SK-N-SH (cell line): ENCODE data around the gene CACUL1. TPM values are rescaled to one million over a fixed set of nuclear protein-coding genes. Genes with fewer than 3 reads are reported as not detected.

Experiments used
- CTCF ChIA-PET: fragments of 300-600, 350-600 bp; formaldehyde crosslinking; extraction: SDS; loops from one replicate; lab custom pipeline; 2021; lab: Yijun Ruan, JAX
- POLR2A ChIA-PET: fragments of 350-600 bp; sonication (Branson Sonifier 250); formaldehyde crosslinking; extraction: SDS; loops from one replicate; lab custom pipeline; 2020; ENCODE audit warnings: antibody characterized with exemption, inconsistent platforms; lab: Yijun Ruan, JAX
- DNase-seq: peaks from one replicate; pipeline ENCODE4 v3.0.0; 2012
- H2AFZ ChIP-seq: fragments of 200-600 bp; sonication (generic); 2 replicates; pipeline ENCODE4 v1.8.1; 2016; ENCODE audit warnings: antibody characterized with exemption, mild to moderate bottlenecking, low read depth
- H3F3A ChIP-seq: fragments of 200-600 bp; sonication (generic); replicated peaks from 2 replicates; pipeline ENCODE3; 2016; ENCODE audit warnings: antibody characterized with exemption, mild to moderate bottlenecking; ENCODE audit not compliant: insufficient read depth
- H3K27ac ChIP-seq, 2 experiments: fragments of 200-500 bp in 1 of 2; fragments of 200-600 bp in 1 of 2; sonication (Bioruptor generic) in 1 of 2; sonication (generic), shearing (Covaris generic) in 1 of 2; 2 replicates each; pipeline versions ENCODE4 v1.5.1 to v1.6.1; 2014 to 2016; ENCODE audit warnings: low read depth in 2 of 2, inconsistent platforms in 1 of 2, low read length in 1 of 2, mild to moderate bottlenecking in 1 of 2, mixed read lengths in 1 of 2
- H3K27me3 ChIP-seq: fragments of 200-600 bp; sonication (generic), shearing (Covaris generic); 2 replicates; pipeline ENCODE4 v1.6.1; 2016; ENCODE audit warnings: mixed run types; ENCODE audit not compliant: insufficient read depth
- H3K36me3 ChIP-seq, 2 experiments: fragments of 200-500 bp in 1 of 2; fragments of 200-600 bp in 1 of 2; sonication (Bioruptor generic) in 1 of 2; sonication (generic) in 1 of 2; replicated peaks in 1 of 2; 2 replicates each; pipeline versions ENCODE3 to v1.5.1; 2014 to 2016; ENCODE audit warnings: low read length in 1 of 2, mild to moderate bottlenecking in 1 of 2; ENCODE audit not compliant: insufficient read depth in 2 of 2, control insufficient read depth in 1 of 2
- H3K4me1 ChIP-seq, 2 experiments: fragments of 200-500 bp in 1 of 2; fragments of 200-600 bp in 1 of 2; sonication (Bioruptor generic) in 1 of 2; sonication (generic), shearing (Covaris generic) in 1 of 2; 2 replicates each; pipeline versions ENCODE4 v1.5.1 to v1.6.1; 2014 to 2016; ENCODE audit warnings: low read depth in 1 of 2, low read length in 1 of 2, mixed run types in 1 of 2; ENCODE audit not compliant: insufficient read depth in 2 of 2, control insufficient read depth in 1 of 2
- H3K4me2 ChIP-seq: fragments of 200-600 bp; sonication (generic), shearing (Covaris generic); 2 replicates; pipeline ENCODE4 v1.6.1; 2017; ENCODE audit warnings: mixed run types
- H3K4me3 ChIP-seq, 2 experiments: fragments of 200-500 bp in 1 of 2; fragments of 200-600 bp in 1 of 2; sonication (Bioruptor generic) in 1 of 2; sonication (generic), shearing (Covaris generic) in 1 of 2; 2 replicates each; pipeline versions ENCODE4 v1.5.1 to v1.8.1; 2014 to 2016; ENCODE audit warnings: low read depth in 2 of 2, inconsistent platforms in 1 of 2, low read length in 1 of 2, mild to moderate bottlenecking in 1 of 2, mixed read lengths in 1 of 2, moderate library complexity in 1 of 2
- H3K79me2 ChIP-seq: fragments of 200-600 bp; sonication (generic); 2 replicates; pipeline ENCODE4 v1.8.1; 2017; ENCODE audit warnings: mild to moderate bottlenecking; ENCODE audit not compliant: insufficient read depth
- H3K9ac ChIP-seq: fragments of 200-600 bp; sonication (generic); 2 replicates; pipeline ENCODE4 v1.6.1; 2017; ENCODE audit warnings: mixed run types
- H3K9me2 ChIP-seq: fragments of 200-600 bp; sonication (generic); 2 replicates; pipeline ENCODE4 v1.6.1; 2017; ENCODE audit warnings: mixed run types
- H3K9me3 ChIP-seq: fragments of 200-600 bp; sonication (generic); 2 replicates; pipeline ENCODE4 v1.6.1; 2017; ENCODE audit warnings: mixed run types, mild to moderate bottlenecking, moderate library complexity
- H4K20me1 ChIP-seq: fragments of 200-600 bp; sonication (generic); 2 replicates; pipeline ENCODE4 v1.6.1; 2017; ENCODE audit warnings: mild to moderate bottlenecking, mixed run types; ENCODE audit not compliant: insufficient read depth
- ELF1 ChIP-seq: IDR thresholded peaks from 2 replicates; pipeline ENCODE4 v1.4.0; 2012
- EZH2phosphoT487 ChIP-seq: fragments of 200-600 bp; sonication (generic); IDR thresholded peaks from 2 replicates; pipeline ENCODE4 v1.6.1; 2017; ENCODE audit warnings: low read depth, mixed run types, mild to moderate bottlenecking, antibody characterized with exemption, moderate library complexity, borderline replicate concordance
- JUND ChIP-seq: IDR thresholded peaks from 2 replicates; pipeline ENCODE4 v1.4.0; 2012
- MAX ChIP-seq: IDR thresholded peaks from 2 replicates; pipeline ENCODE4 v1.4.0; 2012; ENCODE audit warnings: low read depth
- MXI1 ChIP-seq: IDR thresholded peaks from 2 replicates; pipeline ENCODE4 v1.6.1; 2012; ENCODE audit warnings: mild to moderate bottlenecking, low read depth, low read length, improper control_type of control experiment
- RCOR1 ChIP-seq: fragments of 150-350 bp; IDR thresholded peaks from 2 replicates; pipeline ENCODE4 v1.6.1; 2017; ENCODE audit warnings: antibody characterized with exemption, low read length
- REST ChIP-seq: IDR thresholded peaks from 2 replicates; pipeline ENCODE4 v1.6.1; 2012; ENCODE audit warnings: mild to moderate bottlenecking, low read depth, low read length, moderate library complexity
- TAF1 ChIP-seq: IDR thresholded peaks from 2 replicates; pipeline ENCODE4 v1.6.1; 2012; ENCODE audit warnings: low read depth, mild to moderate bottlenecking, low read length, moderate library complexity, borderline replicate concordance
- USF1 ChIP-seq: IDR thresholded peaks from 2 replicates; pipeline ENCODE4 v1.4.0; 2012; ENCODE audit warnings: low read depth, borderline replicate concordance
- USF2 ChIP-seq: fragments of 150-350 bp; IDR thresholded peaks from 2 replicates; pipeline ENCODE4 v1.6.1; 2017; ENCODE audit warnings: antibody characterized with exemption, low read length, low read depth, borderline replicate concordance
- ZBTB33 ChIP-seq: IDR thresholded peaks from 2 replicates; pipeline ENCODE4 v1.4.0; 2012; ENCODE audit warnings: low read depth, borderline replicate concordance
- WGBS: methylation state at CpG from one replicate; pipeline ENCODE4 v1.1.6; 2017; ENCODE audit warnings: low lambda C conversion rate; 5-methylcytosine and 5-hydroxymethylcytosine counted together
- polyA plus RNA-seq, 3 experiments: library from polyadenylated mRNA; depleted of rRNA; stranded (reverse); fragments of >200 nt; gene quantifications; 2 replicates each; pipeline ENCODE4 v1.2.3, GENCODE V29; 2012

CACUL1 gene
- polyA plus RNA-seq, 1 of the 3 experiments (the other 2 are of a cell fraction) = 2.6 TPM

- no peaks in the 10 kb centered on the region for H4K20me1 ChIP-seq
- TF ChIP-seq TAF1 = no peak
- no peak for TF ChIP-seq REST
- TF ChIP-seq ELF1 = no peak
- no peak for TF ChIP-seq USF1
- TF ChIP-seq USF2 = no peak
- no peak for TF ChIP-seq RCOR1
- TF ChIP-seq ZBTB33 = no peak
- no peak for TF ChIP-seq MXI1
- TF ChIP-seq JUND = no peak
- no peak for TF ChIP-seq MAX
- no peak for TF ChIP-seq EZH2phosphoT487
- H3K9me2 ChIP-seq = no peaks in the 10 kb centered on the region
- no peaks in the 10 kb centered on the region for H3K27me3 ChIP-seq
- no peak overlapping the region for H3K9ac ChIP-seq
- 27% methylated on average over 4 of the region's 4 CpGs for WGBS
- H3K79me2 ChIP-seq = no peaks in the 10 kb centered on the region
- no peaks in the 10 kb centered on the region for H3K36me3 ChIP-seq
- H3K27ac ChIP-seq = no peak overlapping the region
- H2AFZ ChIP-seq = no peak overlapping the region
- peaks cover 0 to 3% of the 10 kb centered on the region in 2 experiments; a peak in 2 of 4 replicates for H3K4me1 ChIP-seq
- H3K9me3 ChIP-seq = no peaks in the 10 kb centered on the region
- no peak overlapping the region for H3K4me3 ChIP-seq
- ChIA-PET CTCF (interaction anchor here (0.9 to 1.7 kb wide), 2 partner anchors 31 to 230 kb away, joined by 3 read pairs; no protein-coding TSS in a partner anchor), POLR2A (no interaction called here)
- H3F3A ChIP-seq = no peaks in the 10 kb centered on the region
- DNase-seq = no peak
- no peak overlapping the region for H3K4me2 ChIP-seq
Observed at GRCh38 chr10:118773041-118773440, 18.3 kb upstream of the CACUL1 start.
